GM18907 (cell line): ENCODE results near the gene CAMK1D.
"Not testable (repeated sequence)": the region's sequence is repeated elsewhere in the genome, so short reads cannot be mapped to it uniquely, and the experiment has no call there.

Experiments used
- ATAC-seq: cut with Tn5 transposase; IDR thresholded peaks from one replicate; pipeline ENCODE4 v1.9.1; 2021; ENCODE audit warnings: mild to moderate bottlenecking, moderate library complexity; ENCODE audit not compliant: unreplicated experiment

The CAMK1D gene

GRCh38 chr10:12340371-12340770 is 9.0 kb upstream of the CAMK1D start:
- no peak for ATAC-seq

GRCh38 chr10:12340937-12341336 is 8.4 kb upstream of the CAMK1D start:
- ATAC-seq: no peak

DNA sequence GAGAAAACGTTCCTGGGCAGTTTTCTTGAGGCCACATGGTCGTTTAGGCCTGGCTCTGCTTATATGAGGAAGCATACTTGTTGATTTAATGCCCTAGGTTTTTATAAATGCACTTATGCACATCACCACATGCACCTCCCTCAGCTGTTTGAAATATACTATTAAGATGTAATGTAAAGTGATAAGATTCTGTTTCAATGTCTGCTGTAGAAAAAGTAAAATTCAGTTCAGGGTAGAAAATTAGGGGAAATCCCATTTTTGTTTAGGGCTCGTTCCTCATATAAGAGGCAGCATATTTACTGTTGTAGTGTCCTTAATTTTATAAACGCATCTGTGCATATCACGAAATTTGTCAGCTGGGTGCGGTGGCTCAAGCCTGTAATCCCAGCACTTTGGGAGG is 7.8 kb upstream of the CAMK1D start:
- no peak for ATAC-seq

GRCh38 chr10:12344375-12345110 is 4.8 kb upstream of the CAMK1D start:
- no peak for ATAC-seq

GRCh38 chr10:12346707-12347106 is 2.6 kb upstream of the CAMK1D start:
- ATAC-seq: no peak

DNA sequence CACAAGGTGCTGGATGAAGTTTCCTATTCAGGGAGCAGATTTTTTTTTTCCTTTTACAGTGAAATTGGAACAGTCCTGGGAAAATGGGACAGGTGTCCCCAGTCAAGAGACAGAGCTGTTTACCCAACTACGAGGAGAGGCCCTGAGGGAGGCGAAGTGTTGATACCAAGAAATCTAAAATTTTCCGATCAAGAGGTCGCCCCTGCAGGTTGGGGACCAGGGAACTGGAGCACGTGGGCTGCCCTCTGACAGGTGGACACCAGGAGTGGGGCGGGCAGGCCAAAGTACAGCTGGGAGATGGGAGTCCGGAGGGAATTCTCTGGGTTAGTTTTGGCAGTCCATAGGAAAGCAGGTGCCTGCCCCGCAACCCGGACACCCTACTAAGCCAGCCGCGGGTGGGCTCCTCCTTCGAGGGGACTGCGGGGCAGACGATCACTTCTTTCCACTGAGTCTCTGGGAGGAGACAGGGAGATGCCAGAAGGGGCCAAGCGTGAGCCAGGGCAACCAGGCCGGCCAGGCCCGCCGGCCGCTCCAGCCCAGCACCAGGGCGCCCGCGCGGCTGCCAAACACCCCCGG is 965 bp upstream of the CAMK1D start:
- no peak for ATAC-seq

- ATAC-seq: peak; percentile 54
Observed at GRCh38 chr10:12349629-12350166, 351 bp downstream of the CAMK1D start.

GRCh38 chr10:12350167-12350872 is 973 bp downstream of the CAMK1D start:
- peak; percentile 35 for ATAC-seq

- ATAC-seq: no peak
Observed at GRCh38 chr10:12350925-12351324, 1.6 kb downstream of the CAMK1D start.

DNA sequence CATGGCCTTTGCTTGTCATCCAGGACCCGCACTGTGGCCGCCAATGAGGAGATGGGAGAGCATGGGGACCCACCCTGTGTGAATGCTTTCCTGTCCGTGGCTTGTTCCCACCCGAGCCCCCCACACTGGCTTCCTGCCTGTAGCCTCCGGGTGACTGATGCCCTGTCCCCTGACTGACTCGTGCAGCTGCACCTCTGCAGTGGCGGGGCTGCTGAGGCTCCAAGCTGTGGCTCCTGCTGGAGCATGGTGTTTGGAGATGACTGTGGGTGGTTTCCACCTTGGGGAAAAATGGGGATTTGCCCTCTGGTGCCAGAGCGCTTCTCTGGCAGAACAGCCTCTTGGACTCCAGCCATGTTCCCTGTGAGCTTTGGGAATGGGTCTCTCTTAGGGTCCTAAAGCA is 2.1 kb downstream of the CAMK1D start:
- no peak for ATAC-seq

DNA sequence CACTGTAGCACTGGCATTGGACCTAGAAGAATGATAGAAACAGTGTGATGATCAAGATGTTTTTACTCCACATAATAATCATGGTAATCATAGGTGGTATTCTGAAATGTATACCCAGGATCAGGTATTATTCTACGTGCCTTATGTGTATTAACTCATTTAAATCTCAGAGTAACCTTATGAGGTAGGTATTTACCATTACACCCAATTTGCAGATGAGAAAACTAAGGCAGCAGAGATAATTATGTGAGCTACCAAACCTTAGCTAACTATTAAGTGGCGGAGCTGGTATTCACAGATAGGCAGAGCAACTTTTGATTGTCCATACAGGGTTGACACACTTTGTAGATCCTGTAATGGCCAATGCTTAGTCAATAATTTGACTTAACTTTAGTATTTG is 2.5 kb downstream of the CAMK1D start:
- ATAC-seq: no peak

DNA sequence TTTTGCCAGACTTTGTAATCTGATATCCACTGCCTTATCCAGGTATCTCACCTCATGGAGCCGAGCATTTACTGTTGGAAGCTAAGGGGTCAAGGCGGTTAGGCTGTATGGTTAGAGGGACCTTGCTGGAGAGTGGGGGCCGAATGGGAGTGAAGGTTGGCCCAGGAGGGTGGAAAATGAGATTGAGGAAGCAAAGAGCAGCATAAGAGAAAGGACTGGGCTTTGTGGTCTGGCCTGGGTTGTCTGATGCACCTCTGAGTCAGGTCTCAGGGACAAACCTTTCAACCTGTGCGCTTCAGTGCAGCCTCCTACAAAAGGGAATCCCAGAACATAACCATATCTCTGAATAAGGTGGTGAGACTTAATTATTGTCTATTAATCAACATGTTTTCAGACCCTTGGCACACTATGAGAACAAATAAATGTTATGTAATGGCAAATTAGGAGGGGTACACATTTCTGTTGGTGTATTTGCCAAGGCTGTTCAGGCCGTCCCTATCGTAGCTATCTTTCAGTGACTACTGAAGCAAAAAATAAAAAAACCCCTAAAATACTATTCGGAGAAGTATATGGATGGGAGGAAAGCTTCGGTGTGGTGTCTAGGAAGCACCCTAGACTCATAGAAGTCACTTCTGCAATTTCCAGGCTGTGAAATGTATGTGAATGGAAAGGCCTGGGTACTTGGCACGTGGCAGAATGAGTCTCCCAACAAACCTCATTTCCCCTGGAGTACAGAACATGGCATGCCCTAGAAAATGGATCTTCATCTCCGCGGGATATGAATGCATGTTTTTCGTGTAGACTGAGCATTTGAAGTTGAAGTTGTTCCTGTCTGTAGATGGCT is 4.3 kb downstream of the CAMK1D start:
- no peak for ATAC-seq

DNA sequence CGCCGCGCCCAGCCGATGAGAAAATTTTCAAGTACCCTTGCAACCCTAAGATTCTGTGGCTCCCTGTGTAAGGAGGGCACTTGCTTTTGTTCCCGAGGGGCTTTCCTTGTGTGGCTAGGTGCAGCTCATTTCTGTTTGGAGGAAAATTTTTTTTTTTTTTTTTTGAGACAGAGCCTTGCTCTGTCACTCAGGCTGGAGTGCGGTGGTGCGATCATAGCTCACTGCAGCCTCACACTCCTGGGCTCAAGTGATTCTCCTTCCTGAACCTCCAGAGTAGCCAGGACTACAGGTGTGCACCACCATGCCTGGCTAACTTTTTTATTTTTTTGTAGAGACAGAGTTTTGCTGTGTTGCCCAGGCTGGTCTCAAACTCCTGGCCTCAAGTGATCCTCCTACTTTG is 5.3 kb downstream of the CAMK1D start:
- ATAC-seq: not testable (repeated sequence)

DNA sequence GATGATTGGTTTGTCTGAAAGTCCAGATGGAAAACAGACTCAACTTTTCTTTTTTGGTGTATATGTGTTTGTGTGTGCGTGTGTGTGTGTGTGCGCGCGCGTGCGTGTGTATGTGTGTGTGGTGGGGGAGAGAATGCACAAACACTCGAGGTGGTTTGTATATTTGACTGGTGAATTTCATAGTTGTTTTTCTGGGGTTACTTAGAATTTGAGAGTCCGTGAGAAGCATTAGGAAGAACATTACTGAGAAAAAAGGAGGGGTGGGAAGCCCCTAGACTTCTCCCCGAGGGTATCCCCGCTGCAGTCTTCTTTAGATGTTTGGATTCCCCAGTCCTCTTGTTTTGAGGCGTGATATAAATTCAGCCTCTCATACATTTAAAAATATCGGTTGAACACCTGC is 6.0 kb downstream of the CAMK1D start:
- ATAC-seq: no peak

- no peak for ATAC-seq
Observed at GRCh38 chr10:12357525-12358151, 8.3 kb downstream of the CAMK1D start.

- no peak for ATAC-seq
Observed at GRCh38 chr10:12358863-12359564, 9.7 kb downstream of the CAMK1D start.

- no peak for ATAC-seq
Observed at GRCh38 chr10:12360461-12360860, 11.1 kb downstream of the CAMK1D start.

DNA sequence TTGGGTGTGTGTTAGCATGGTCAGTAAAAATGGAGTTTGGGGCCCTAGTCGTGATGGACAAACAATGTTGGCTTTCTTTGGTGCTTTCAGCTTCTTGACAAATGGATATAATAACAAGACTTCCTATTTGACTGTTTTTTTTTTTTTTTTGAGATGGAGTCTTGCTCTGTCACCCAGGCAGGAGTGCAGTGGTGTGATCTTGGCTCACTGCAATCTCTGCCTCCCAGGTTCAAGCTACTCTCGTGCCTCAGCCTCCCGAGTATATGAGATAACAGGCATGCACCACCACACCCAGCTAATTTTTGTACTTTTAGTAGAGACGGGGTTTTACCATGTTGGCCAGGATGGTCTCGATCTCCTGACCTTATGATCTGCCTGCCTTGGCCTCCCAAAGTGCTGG is 11.8 kb downstream of the CAMK1D start:
- ATAC-seq: not testable (repeated sequence)

DNA sequence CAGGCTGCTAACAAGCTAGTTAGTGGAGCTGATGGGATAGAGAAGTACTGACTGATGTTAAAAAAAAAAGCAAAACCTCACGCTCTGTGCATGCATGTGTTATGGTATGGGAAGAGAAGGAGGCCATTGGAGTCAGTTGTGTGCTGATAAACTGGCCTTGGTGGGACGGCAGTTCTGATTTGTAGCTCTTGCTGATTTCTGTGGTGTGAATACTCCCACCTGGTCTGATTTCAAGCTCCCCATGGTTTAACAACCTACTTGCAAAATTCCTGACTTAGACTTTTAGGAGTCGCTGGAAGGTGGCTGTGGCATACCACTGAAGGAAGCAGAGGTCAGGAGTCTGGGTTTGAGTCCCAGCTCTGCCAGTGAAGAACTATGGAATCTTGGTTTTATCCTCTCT is 15.2 kb downstream of the CAMK1D start:
- ATAC-seq: no peak

- no peak for ATAC-seq
Observed at GRCh38 chr10:12367272-12367671, 17.9 kb downstream of the CAMK1D start.
